Natural killer cell (primary cell): ENCODE results near the gene SLC25A22. TPM values are rescaled to one million over a fixed set of nuclear protein-coding genes. Genes with fewer than 3 reads are reported as not detected.

Source experiments
- ATAC-seq, 3 donors: fragments of 150-1000 bp in 2 of 3; fragments of 200-7000 bp in 1 of 3; cut with Tn5 transposase; 1 replicate in 1 of 3; 2 replicates in 2 of 3; pipeline ENCODE4 v1.10.0; 2021; ENCODE audit warnings: mild to moderate bottlenecking in 2 of 3, moderate library complexity in 2 of 3
- DNase-seq, 2 donors: peaks; one replicate each; pipeline versions ENCODE4 v3.0.0 to v3.0.0-alpha.2; 2013 to 2021; ENCODE audit warnings: mixed read lengths in 1 of 2
- H3K27ac ChIP-seq: one replicate; pipeline ENCODE4 v1.5.1; 2013; ENCODE audit warnings: mild to moderate bottlenecking, low read length
- H3K27me3 ChIP-seq: one replicate; pipeline ENCODE4 v1.6.1; 2013; ENCODE audit warnings: low read length; ENCODE audit not compliant: control insufficient read depth, insufficient read depth
- H3K36me3 ChIP-seq: one replicate; pipeline ENCODE4 v1.6.1; 2013; ENCODE audit warnings: low read length; ENCODE audit not compliant: control insufficient read depth, insufficient read depth
- H3K4me1 ChIP-seq: one replicate; pipeline ENCODE4 v1.6.1; 2013; ENCODE audit warnings: low read length; ENCODE audit not compliant: control insufficient read depth, insufficient read depth
- H3K4me3 ChIP-seq: one replicate; pipeline ENCODE4 v1.5.1; 2013; ENCODE audit warnings: low read length
- H3K9me3 ChIP-seq: one replicate; pipeline ENCODE4 v1.6.1; 2013; ENCODE audit warnings: low read length; ENCODE audit not compliant: control insufficient read depth, insufficient read depth
- H3K27ac Mint-ChIP-seq, 2 donors: one replicate each; pipeline ENCODE4 v1.8.0; 2022; ENCODE audit warnings: mild to moderate bottlenecking in 2 of 2, mixed read lengths in 2 of 2, moderate library complexity in 1 of 2
- H3K27me3 Mint-ChIP-seq, 2 donors: one replicate each; pipeline ENCODE4 v1.8.0; 2022; ENCODE audit warnings: low read depth in 2 of 2, mixed read lengths in 2 of 2
- H3K36me3 Mint-ChIP-seq: one replicate; pipeline ENCODE4 v1.8.0; 2022; ENCODE audit warnings: mixed read lengths
- H3K4me1 Mint-ChIP-seq, 2 donors: one replicate each; pipeline ENCODE4 v1.8.0; 2022; ENCODE audit warnings: mixed read lengths in 2 of 2
- H3K4me3 Mint-ChIP-seq: one replicate; pipeline ENCODE4 v1.8.0; 2022; ENCODE audit warnings: mild to moderate bottlenecking, moderate library complexity, mixed read lengths
- H3K9me3 Mint-ChIP-seq, 2 donors: one replicate each; pipeline ENCODE4 v1.8.0; 2022; ENCODE audit warnings: mixed read lengths in 2 of 2
- WGBS: methylation state at CpG from one replicate; pipeline ENCODE4 v1.1.7; 2013; ENCODE audit warnings: missing lambda C conversion rate; ENCODE audit not compliant: insufficient coverage; 5-methylcytosine and 5-hydroxymethylcytosine counted together
- intact Hi-C: fragments of 100-400 bp; cut with micrococcal nuclease; formaldehyde crosslinking; loops from one replicate; pipeline ENCODE4 v1.14.2; 2022
- total RNA-seq, 4 donors: library from RNA; stranded (reverse); fragments of 120-200 nt in 1 of 4; gene quantifications; one replicate each; pipeline versions ENCODE4 v1.2.3 to v1.2.4, GENCODE V29; 2013 to 2022
- TF ChIP-seq, protein P1 (sequence below): fragments of 200-600 bp; IDR thresholded peaks from one replicate; pipeline ENCODE4 v1.8.0; 2022; ENCODE audit warnings: antibody characterized with exemption

SLC25A22 gene
- total RNA-seq, 3 donors from 2014 or later (not counting 1 experiment from before 2014, with no cell fraction given) = 22.8 to 34.6 (median 31.5) TPM

DNA sequence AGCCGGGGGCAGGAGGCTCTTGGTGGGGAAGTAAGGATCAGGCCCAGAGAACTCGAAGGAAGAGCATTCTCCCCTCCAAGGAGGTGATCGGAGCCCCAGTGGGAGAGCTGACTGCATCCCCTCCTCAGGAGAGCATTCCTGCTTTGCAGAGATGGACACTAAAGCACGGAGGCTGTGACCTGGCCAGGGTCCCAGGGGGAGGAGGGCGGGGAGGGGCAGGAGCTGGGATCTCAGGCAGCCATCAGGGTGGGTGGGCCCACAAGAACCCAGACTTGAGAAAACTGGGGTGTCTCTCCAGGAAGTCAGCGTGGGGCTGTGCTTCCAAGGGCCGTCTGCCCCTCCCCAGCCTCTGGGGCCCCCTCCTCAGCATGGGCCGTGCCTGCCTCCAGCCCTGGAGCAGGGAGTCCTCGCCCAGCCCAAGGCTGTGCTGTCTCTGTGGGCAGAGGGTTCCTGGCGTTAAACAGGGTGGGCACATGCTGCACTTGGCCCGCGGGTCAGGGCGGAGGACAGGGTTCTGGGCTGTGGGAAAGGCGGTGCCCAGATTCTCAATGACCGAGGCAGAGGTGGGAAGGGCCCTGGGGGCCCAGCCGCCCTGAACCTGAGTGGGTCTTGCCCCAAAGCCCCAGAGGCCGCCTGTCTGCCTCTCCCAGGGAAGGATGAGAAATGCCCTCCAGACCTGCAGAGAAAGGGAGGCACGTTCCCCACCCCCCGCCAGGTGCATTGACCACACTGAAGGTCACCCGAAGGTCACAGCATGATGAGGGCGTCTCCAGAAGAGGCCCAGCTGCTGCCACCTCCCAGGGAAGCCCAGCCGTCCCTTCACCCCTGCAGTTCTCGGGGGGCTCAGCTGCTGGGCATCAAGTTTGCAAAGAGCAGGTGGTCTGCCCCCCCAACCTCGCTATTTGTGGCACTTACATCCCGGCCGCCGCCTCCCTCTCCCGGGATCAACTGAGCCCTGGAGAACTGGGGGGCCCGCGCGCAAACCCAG lies 8.8 kb downstream of the SLC25A22 start:
- intact Hi-C loops = no loop called here
- H3K4me3 Mint-ChIP-seq = no peak overlapping the region
- H3K36me3 Mint-ChIP-seq = no peaks in the 10 kb centered on the region

DNA sequence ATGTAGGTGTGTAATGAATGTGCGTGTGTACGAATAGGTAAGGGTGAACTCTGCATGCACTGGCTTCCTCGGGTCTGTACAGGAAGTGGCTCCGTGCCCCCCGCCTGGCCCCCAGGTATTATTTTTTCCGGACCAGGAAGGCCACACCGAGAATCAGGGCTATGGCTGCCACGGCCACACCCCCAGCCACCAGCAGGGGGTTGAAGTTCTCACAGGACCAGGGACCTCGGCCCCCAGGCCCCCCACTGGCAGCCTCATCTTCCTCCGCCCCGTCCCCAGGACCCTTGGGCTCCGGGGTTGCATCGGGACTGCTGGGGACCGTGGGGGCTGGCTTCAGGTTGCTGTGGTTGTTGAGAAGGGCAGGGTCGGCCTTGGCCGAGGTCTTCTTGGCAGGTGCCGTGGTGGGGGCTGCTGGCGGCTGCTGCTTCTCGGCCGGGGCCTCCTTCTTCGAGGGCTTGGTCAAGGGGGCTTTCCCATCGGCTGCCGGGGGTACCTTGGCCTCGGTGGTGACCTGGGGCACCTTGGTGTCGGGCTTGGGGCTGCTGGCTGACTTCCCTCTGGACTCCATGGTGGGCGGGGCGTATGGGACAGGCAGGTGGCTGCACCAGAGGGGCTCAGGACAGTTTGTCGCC lies 10.0 kb downstream of the SLC25A22 start:
- no peaks in the 10 kb centered on the region for H3K27me3 Mint-ChIP-seq
- H3K27ac ChIP-seq = no peak overlapping the region
- no peak for DNase-seq
- intact Hi-C loops = no loop called here
- H3K36me3 Mint-ChIP-seq = no peaks in the 10 kb centered on the region
- H3K4me1 Mint-ChIP-seq = peaks cover 0 to 6% of the 10 kb centered on the region in 2 donors
- H3K27me3 ChIP-seq = peaks cover 8% of the 10 kb centered on the region
- ATAC-seq = no peak
- no peak overlapping the region for H3K27ac Mint-ChIP-seq
- no peaks in the 10 kb centered on the region for H3K9me3 ChIP-seq
- peaks cover 17% of the 10 kb centered on the region for H3K4me1 ChIP-seq
- TF ChIP-seq, protein P1, sequence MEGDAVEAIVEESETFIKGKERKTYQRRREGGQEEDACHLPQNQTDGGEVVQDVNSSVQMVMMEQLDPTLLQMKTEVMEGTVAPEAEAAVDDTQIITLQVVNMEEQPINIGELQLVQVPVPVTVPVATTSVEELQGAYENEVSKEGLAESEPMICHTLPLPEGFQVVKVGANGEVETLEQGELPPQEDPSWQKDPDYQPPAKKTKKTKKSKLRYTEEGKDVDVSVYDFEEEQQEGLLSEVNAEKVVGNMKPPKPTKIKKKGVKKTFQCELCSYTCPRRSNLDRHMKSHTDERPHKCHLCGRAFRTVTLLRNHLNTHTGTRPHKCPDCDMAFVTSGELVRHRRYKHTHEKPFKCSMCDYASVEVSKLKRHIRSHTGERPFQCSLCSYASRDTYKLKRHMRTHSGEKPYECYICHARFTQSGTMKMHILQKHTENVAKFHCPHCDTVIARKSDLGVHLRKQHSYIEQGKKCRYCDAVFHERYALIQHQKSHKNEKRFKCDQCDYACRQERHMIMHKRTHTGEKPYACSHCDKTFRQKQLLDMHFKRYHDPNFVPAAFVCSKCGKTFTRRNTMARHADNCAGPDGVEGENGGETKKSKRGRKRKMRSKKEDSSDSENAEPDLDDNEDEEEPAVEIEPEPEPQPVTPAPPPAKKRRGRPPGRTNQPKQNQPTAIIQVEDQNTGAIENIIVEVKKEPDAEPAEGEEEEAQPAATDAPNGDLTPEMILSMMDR = no peak
- WGBS = 51% methylated on average over 28 of the region's 28 CpGs
- no peak overlapping the region for H3K4me3 ChIP-seq
- H3K4me3 Mint-ChIP-seq = no peak overlapping the region
- peaks cover 12% of the 10 kb centered on the region for H3K36me3 ChIP-seq
- H3K9me3 Mint-ChIP-seq = no peaks in the 10 kb centered on the region

More for the DNA sequence above, 8.8 kb downstream of the SLC25A22 start:
- Histone ChIP-seq H3K36me3 (peaks cover 21% of the 10 kb centered on the region), H3K9me3 (no peaks in the 10 kb centered on the region), H3K27ac (no peak overlapping the region), H3K4me3 (no peak overlapping the region), H3K27me3 (peaks cover 8% of the 10 kb centered on the region), H3K4me1 (peaks cover 17% of the 10 kb centered on the region)
- Mint-ChIP-seq H3K4me1 (peaks cover 0 to 6% of the 10 kb centered on the region in 2 donors), H3K9me3 (no peaks in the 10 kb centered on the region), H3K27ac (no peak overlapping the region), H3K27me3 (no peaks in the 10 kb centered on the region)
- no peak for ATAC-seq
- TF ChIP-seq, protein P1 = no peak
- WGBS = 45% methylated on average over 31 of the region's 31 CpGs
- no peak for DNase-seq

DNA sequence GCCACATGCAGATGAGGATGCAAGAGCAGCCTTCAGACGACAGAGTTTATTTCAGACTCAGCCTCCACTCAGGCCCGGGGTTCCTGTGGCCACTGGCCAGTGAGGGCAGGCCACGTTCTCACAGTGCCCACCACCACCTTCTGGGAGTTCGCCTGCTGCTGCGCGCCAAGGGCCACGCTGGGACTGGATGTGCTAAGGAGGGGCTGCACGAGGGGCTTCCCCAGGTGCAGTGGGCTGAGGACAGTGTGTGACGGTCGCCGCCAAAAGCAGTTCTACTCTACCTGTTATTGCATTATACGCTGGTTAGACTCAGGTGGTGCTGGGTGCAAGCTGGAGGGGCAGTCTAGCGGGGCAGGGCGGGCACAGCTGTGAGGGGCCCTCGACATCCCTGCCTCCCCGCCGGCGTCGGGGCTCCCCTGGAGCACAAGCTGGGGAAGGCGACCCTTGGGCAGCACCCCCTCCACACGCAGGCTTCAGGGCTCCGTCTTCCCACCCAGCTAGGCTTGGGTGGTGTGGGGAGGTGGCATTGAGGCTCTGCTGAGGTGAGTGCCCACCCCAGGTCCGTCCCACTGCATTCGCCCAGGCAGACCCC lies 10.9 kb downstream of the SLC25A22 start:
- no peak overlapping the region for H3K4me3 Mint-ChIP-seq
- H3K9me3 ChIP-seq = no peaks in the 10 kb centered on the region
- no peaks in the 10 kb centered on the region for H3K36me3 Mint-ChIP-seq
- DNase-seq (no peak), ATAC-seq (no peak)
- no peaks in the 10 kb centered on the region for H3K9me3 Mint-ChIP-seq
- TF ChIP-seq, protein P1 = no peak
- H3K27ac Mint-ChIP-seq = no peak overlapping the region
- no peak overlapping the region for H3K4me3 ChIP-seq
- H3K4me1 ChIP-seq = peaks cover 17% of the 10 kb centered on the region
- H3K4me1 Mint-ChIP-seq = peaks cover 0 to 6% of the 10 kb centered on the region in 2 donors
- 93% methylated on average over 24 of the region's 24 CpGs for WGBS
- no peaks in the 10 kb centered on the region for H3K27me3 Mint-ChIP-seq
- H3K36me3 ChIP-seq = peaks cover 9% of the 10 kb centered on the region
- H3K27me3 ChIP-seq = peaks cover 8% of the 10 kb centered on the region
- intact Hi-C loops = no loop called here
- H3K27ac ChIP-seq = no peak overlapping the region
